T-helper 1 cell treated with Interleukin-12 subunit alpha and Interleukin-12 subunit beta and Interleukin-4 antibody, amounts not matched to agents 30 ng/mL and 1 ng/mL, for 36 hours (primary cell): Measurements from ENCODE around the gene ERVH48-1. TPM values are rescaled to one million over a fixed set of nuclear protein-coding genes. Genes with fewer than 3 reads are reported as not detected.
"Not testable (repeated sequence)": the region's sequence is repeated elsewhere in the genome, so short reads cannot be mapped to it uniquely, and the experiment has no call there.

Experiments
- intact Hi-C: fragments of 100-400 bp; cut with micrococcal nuclease; formaldehyde crosslinking; loops from one replicate; pipeline ENCODE4 v1.15.1; 2024
- total RNA-seq: library from RNA; stranded (reverse); gene quantifications from 2 replicates; pipeline ENCODE4 v1.2.3, GENCODE V29; 2022

Gene ERVH48-1
- total RNA-seq, 1 donor from 2014 or later, result 0.59 TPM

- intact Hi-C loops, result no loop called here
Observed at GRCh38 chr21:42939582-42940413, 14.4 kb upstream of the ERVH48-1 start.

DNA sequence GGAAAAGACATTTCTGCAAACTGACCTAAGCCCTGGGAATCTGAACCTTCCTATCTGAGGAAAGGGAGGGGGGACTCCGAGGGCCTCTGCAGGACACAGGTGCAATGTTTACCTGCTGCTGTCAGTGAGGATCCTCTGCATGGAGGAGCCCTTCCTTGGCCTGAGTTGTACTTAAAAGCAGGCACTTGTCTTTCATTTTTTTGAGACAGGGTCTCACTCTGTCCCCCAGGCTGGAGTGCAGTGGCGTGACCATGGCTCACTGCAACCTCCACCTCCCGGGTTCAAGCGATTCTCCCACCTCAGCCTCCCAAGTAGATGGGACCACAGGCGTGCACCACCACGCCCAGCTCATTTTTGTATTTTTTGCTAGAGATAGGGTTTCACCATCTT lies 13.2 kb upstream of the ERVH48-1 start:
- intact Hi-C loops, result not testable (repeated sequence)

DNA sequence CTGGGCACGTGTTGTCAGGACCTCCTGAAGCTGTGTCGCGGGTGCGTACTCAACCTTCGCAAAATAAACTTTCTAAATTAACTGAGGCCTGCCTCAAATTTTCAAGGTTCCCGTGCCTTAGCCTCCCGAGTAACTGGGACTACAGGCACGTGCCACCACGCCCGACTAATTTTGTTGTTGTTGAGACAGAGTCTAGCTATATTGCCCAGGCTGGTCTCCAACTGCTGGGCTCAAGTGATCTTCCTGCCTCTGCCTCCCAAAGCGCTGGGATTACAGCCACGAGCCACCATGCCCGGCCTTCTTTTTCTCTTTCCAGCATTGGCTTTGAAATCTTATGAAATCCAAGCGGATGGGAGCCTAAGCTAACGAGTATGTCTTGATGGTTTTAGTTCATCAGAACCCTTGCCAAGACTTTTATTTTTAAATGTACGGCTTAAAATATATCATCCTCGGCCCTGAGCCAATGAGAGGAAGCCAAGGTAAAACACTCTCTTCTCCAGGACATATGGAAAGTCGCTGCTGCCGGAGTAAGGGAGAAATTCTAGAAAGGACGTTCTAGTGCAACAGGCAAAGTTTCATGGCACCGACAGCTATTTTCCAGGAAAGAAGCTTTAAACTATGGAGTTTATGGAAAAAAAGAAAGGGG lies 12.7 kb upstream of the ERVH48-1 start:
- intact Hi-C loops, result no loop called here

DNA sequence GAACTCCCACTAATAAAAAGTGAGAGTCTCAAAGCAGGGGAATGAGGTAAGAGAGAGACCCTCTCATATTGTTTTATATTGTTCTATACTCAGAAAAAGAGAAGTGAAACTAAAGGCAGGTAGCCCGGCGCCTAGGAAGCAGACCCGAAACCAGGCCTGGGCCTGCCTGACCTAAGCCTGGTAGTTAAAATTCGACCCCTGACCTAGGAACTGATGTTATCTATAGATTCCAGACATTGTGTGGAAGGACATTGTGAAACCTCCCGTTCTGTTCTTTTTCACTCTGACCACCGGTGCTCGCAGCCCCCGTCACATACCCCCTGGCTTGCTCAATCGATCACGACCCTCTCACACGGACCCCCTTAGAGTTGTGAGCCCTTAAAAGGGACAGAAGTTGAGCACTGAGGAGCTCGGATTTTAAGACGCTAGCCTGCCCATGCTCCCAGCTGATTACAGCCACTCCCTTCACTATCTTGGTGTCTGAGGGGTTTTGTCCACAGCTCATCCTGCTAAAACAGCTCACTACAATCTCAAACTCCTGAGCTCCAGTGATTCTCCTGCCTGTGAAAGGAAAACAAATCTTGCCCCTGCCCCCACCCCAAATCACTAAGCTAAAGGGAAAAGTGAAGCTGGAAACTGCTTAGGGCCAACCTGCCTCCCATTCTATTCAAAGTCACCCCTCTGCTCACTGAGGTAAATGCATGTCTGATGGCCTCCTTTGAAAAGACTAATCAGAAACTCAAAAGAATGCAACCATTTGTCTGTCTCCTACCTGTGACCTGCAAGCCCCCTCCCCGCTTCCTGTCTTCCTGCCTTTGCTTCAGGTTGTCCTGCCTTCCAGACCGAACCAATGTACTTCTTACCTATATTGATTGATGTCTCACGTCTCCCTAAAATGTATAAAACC lies 11.9 kb upstream of the ERVH48-1 start:
- intact Hi-C loops, result not testable (repeated sequence)

DNA sequence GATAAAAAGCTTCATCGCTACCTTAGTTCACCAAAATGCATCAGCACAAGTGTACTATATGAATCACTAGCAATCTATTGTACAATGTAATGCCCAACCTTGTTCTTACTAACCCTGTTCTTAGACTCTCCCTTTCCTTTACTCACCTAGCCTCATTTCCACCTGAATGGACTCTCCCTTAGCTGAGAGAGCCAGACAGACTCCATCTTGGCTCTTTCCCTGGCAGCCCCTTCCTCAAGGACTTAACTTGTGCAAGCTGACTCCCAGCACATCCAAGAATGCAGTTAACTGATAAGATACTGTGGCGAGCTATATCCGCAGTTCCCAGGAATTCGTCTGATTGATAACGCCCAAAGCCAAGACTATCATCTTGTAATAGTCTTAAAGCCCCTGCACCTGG lies 10.9 kb upstream of the ERVH48-1 start:
- intact Hi-C loops, result not testable (repeated sequence)

DNA sequence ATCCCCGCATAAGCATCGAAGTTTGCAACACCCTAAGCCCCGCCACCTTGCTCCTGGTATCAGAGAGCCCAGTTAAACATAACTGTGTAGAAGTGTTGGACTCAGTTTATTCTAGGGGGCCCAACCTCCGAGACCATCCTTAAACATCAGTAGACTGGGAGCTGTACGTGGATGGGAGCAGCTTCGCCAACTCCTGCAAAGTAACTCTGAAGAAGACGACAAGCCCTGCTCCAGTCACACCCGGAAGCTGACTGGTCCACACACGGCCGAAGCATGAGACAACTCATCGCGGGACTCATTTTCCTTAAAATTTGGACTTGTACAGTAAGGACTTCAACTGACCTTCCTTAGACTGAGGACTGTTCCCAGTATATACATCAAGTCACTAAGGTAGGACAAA lies 8.5 kb upstream of the ERVH48-1 start:
- intact Hi-C loops, result not testable (repeated sequence)

GRCh38 chr21:42933137-42933970 lies 7.9 kb upstream of the ERVH48-1 start:
- intact Hi-C loops, result not testable (repeated sequence)

GRCh38 chr21:42932378-42933136 lies 7.1 kb upstream of the ERVH48-1 start:
- intact Hi-C loops, result not testable (repeated sequence)

GRCh38 chr21:42931560-42932235 lies 6.3 kb upstream of the ERVH48-1 start:
- intact Hi-C loops, result no loop called here

- intact Hi-C loops, result no loop called here
Observed at GRCh38 chr21:42929969-42930368, 4.5 kb upstream of the ERVH48-1 start.

DNA sequence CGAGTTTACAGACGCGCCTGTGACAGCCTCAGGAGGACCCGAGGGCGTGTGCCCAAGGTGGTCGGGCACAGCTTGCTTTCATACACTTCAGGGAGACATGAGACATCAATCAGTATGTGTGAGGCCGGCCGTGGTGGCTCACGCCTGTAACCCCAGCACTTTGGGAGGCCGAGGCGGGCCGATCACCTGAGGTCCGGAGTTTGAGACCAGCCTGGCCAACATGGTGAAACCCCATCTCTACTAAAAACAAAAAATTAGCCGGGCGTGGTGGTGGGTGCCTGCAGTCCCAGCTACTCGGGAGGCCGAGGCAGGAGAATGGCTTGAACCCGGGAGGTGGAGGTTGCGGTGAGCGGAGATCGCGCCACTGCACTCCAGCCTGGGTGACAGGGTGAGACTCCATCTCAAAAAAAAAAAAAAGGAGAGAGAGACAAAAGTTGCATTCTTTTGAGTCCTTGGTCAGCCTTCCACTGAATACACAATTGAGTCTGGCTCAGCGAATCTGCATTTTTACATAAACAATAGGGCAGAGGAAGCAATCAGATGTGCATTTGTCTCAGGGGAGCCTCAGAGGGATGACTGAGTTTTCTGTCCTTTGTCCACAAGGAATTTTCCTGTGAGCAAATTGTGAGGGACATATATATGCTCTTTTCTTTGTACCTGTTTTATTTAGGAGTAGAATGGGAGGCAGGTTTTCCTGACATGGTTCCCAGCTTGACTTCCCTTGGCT lies 2.2 kb upstream of the ERVH48-1 start:
- intact Hi-C loops, result not testable (repeated sequence)

DNA sequence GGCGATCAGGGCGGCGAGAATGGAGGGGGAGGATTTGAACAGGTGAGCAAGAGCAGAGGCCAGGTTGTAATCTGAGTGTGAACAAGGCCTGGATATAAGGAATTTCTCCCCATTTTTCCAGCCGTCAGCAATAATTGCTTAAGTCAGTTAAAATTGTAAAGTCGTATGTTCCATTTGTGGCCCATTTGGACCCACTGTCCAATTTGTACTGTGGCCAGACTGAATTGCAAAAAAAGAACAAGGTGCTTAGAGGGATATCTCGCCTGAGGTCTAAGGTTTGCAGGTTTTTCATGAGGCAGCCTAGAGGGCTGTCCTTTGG lies 1.0 kb downstream of the ERVH48-1 start:
- intact Hi-C loops, result loop anchor here (1.0 to 5.0 kb wide), 4 partner anchors 31 to 50 kb away; partner anchors contain the start of genes NDUFV3, PKNOX1 and WDR4

DNA sequence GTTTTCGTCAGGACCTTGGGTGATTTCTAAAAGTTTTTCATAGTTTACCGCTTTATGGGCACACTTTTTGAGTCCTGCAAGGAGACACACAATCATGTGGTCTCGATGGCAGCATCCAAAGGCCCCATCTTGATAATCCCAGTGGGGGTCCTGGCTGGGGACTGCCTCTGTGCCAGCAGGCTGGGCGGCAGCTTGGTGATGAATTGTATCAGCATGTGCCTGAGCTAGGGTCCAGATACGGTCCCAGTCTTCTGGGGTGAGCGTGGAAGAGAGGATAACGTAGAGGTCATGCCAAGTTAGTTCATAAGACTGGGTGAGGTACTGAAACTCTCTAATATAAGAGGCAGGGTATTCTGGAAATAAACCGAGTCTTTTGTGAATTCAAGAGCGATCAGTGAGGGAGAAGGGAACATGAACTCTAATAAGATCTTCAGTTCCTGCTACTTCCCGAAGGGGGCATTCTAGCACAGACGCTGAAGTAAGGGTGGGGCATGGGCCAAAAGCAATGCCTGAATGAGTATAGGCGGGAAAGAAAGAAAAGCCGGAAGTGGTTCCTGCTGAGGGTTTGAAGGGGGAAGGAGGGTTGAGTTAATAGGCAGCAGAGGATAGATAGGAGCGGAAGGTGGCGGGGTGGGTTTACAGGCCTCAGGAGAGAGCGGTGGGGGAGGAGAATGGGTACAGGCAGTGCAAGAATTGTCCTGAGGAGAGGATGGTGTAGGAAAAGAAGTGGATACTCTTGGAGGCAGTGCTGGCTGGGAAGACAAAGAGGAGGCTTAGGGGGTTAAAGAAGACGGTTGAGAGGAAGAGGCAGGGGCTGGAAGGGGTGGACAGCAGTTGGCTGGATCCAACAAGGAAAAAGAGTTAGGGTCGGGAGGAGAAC lies 1.6 kb downstream of the ERVH48-1 start:
- intact Hi-C loops, result loop anchor here (1.0 to 5.0 kb wide), 5 partner anchors 30 to 723 kb away; partner anchors contain the start of genes NDUFV3, PKNOX1 and WDR4

DNA sequence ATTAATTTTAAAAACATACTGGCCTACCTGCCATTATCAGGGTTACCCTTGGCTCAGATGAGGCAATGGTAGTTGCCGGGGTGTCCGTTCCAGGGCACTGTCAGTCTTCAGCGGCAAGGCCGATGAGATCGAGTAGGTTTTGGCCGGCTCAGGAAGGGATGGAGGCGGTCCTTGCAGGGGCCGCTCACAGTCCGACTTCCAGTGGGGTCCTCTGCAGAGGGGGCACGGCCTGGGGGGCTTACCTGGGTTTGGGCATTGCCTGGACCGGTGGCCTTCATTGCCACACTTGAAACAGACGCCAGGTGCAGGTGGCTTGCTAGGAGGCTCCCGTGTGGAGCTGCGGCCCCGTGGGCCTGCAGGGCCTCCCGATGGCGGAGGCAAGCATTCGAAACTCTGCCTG lies 2.5 kb downstream of the ERVH48-1 start:
- intact Hi-C loops, result loop anchor here (1.0 to 5.0 kb wide), 2 partner anchors 34 to 723 kb away; no protein-coding TSS in a partner anchor

DNA sequence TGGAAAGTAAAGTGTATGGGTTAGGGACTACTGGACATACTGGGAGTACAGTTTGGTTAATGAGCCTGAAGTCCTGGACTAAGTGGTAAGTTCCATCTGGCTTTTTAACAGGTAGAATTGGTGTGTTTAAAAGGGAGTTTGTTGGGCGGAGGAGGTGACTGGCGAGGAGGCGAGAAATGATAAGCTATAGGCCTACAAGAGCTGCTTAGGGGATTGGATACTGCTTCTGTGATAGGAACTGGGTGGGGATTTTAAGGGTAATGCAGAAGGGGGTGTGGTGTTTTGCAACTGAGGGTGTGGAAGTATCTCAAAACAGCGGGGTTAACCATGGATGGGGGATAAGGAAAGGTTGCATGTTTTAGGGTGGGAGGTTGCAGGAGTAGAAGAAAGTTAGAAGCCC lies 3.5 kb downstream of the ERVH48-1 start:
- intact Hi-C loops, result loop anchor here (5.0 kb wide), 1 partner anchor 35 kb away; no protein-coding TSS in a partner anchor

DNA sequence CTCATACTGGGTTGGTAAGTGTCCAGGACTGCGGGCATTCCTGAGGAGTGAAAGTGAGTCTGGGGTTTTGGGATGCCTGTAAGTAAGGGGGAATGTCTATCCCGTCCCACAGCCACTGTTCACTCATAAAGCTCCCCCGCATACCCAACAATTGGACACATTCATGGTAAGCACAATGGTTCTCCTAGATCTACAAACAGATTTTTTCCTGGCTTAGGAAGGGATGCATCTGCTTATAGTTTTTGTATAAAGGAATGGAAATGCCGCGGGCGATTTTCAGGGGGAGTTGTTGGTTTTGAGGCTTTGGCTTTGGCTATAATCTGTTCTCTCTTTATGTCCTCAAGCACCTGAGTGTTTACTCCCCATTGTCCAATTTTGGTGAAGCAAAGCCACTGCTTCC lies 7.1 kb downstream of the ERVH48-1 start:
- intact Hi-C loops, result loop anchor here (10.0 kb wide), 1 partner anchor 53 kb away; no protein-coding TSS in a partner anchor

DNA sequence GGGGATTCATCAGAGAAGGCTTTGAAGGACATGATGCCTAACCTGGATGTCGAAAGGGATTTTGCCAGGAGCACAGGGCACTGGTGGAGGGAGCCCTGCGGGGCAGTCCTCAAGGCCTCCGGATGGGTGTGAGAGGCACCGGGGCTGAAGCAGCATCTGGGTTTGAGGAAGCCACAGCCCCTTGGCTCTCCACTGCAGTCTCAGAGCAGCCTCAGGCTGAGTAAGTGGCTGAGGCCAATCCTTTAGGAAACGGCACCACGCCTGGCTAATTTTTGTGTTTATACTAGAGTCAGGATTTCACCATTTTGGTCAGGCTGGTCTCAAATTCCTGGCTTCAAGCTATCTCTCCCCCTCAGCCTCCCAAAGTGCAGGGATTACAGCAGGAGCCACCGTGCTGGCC lies 12.0 kb downstream of the ERVH48-1 start:
- intact Hi-C loops, result loop anchor here (10.0 kb wide), 1 partner anchor 49 kb away; no protein-coding TSS in a partner anchor
